CD4-positive, alpha-beta memory T cell (primary cell): ENCODE data around the gene SLC41A3. TPM values are rescaled to one million over a fixed set of nuclear protein-coding genes. Genes with fewer than 3 reads are reported as not detected.

Source experiments
- CTCF ChIA-PET: fragments of 350-600 bp; sonication (Branson Sonifier 250); formaldehyde crosslinking; loops from one replicate; lab custom pipeline; 2021; ENCODE audit warnings: inconsistent platforms; ENCODE audit not compliant: partially characterized antibody; lab: Charles Lee
- POLR2A ChIA-PET: fragments of 350-600 bp; sonication (Branson Sonifier 250); formaldehyde crosslinking; loops from one replicate; lab custom pipeline; 2021; ENCODE audit not compliant: partially characterized antibody; lab: Charles Lee
- DNase-seq, 5 donors: peaks; one replicate each; pipeline versions ENCODE4 v3.0.0 to v3.0.0-alpha.2; 2020 to 2022; ENCODE audit warnings: mixed read lengths in 1 of 5
- H3K27ac ChIP-seq: one replicate; pipeline ENCODE4 v1.7.0; 2013; ENCODE audit warnings: low read depth, low read length
- H3K27me3 ChIP-seq: 2 replicates; pipeline ENCODE4 v1.7.0; 2013; ENCODE audit warnings: mild to moderate bottlenecking, low read length, moderate library complexity; ENCODE audit not compliant: insufficient read depth
- H3K36me3 ChIP-seq: 2 replicates; pipeline ENCODE4 v1.7.0; 2013; ENCODE audit warnings: mild to moderate bottlenecking, low read length, moderate library complexity; ENCODE audit not compliant: insufficient read depth
- H3K4me1 ChIP-seq: 2 replicates; pipeline ENCODE4 v1.7.0; 2013; ENCODE audit warnings: mild to moderate bottlenecking, low read length, moderate library complexity; ENCODE audit not compliant: insufficient read depth
- H3K4me3 ChIP-seq, 2 donors: one replicate each; pipeline ENCODE4 v1.7.0; 2013; ENCODE audit warnings: low read length in 2 of 2, mild to moderate bottlenecking in 1 of 2
- H3K9me3 ChIP-seq, 2 donors: one replicate each; pipeline ENCODE4 v1.7.0; 2013; ENCODE audit warnings: low read length in 2 of 2, control low read depth in 1 of 2; ENCODE audit not compliant: control insufficient read depth in 1 of 2
- H3K27ac Mint-ChIP-seq, 7 donors: one replicate each; pipeline ENCODE4 v1.8.0; 2020 to 2021; ENCODE audit warnings: mixed read lengths in 7 of 7, mild to moderate bottlenecking in 6 of 7, inconsistent platforms in 3 of 7, moderate library complexity in 3 of 7
- H3K27me3 Mint-ChIP-seq, 2 donors: one replicate each; pipeline ENCODE4 v1.8.0; 2020 to 2021; ENCODE audit warnings: mixed read lengths in 2 of 2
- H3K36me3 Mint-ChIP-seq, 2 donors: one replicate each; pipeline ENCODE4 v1.8.0; 2020 to 2021; ENCODE audit warnings: mixed read lengths in 2 of 2, inconsistent platforms in 1 of 2, mild to moderate bottlenecking in 1 of 2
- H3K4me1 Mint-ChIP-seq, 4 donors: one replicate each; pipeline ENCODE4 v1.8.0; 2020 to 2021; ENCODE audit warnings: mixed read lengths in 4 of 4, mild to moderate bottlenecking in 1 of 4
- H3K4me3 Mint-ChIP-seq, 8 donors: one replicate each; pipeline ENCODE4 v1.8.0; 2020 to 2021; ENCODE audit warnings: mixed read lengths in 8 of 8, mild to moderate bottlenecking in 7 of 8, moderate library complexity in 6 of 8, inconsistent platforms in 3 of 8
- H3K9me3 Mint-ChIP-seq, 8 donors: one replicate each; pipeline ENCODE4 v1.8.0; 2020 to 2021; ENCODE audit warnings: mixed read lengths in 8 of 8, mild to moderate bottlenecking in 5 of 8, inconsistent platforms in 3 of 8, moderate library complexity in 1 of 8
- intact Hi-C: fragments of 100-400 bp; cut with micrococcal nuclease; formaldehyde crosslinking; loops from one replicate; pipeline ENCODE4 v1.15.1; 2023
- polyA plus RNA-seq, 2 donors: library from polyadenylated mRNA; unstranded; fragments of 300-500 nt; fragmentation: Illumina TruSeq; gene quantifications; one replicate each; pipeline ENCODE4 v1.2.3, GENCODE V29; 2021
- total RNA-seq, 2 experiments: library from RNA; stranded (reverse); gene quantifications; one replicate each; pipeline ENCODE4 v1.2.3, GENCODE V29; 2021

The SLC41A3 gene
- total and polyA plus RNA-seq, 4 experiments from 2014 or later = 22.5 to 41.2 (median 32.8) TPM

DNA sequence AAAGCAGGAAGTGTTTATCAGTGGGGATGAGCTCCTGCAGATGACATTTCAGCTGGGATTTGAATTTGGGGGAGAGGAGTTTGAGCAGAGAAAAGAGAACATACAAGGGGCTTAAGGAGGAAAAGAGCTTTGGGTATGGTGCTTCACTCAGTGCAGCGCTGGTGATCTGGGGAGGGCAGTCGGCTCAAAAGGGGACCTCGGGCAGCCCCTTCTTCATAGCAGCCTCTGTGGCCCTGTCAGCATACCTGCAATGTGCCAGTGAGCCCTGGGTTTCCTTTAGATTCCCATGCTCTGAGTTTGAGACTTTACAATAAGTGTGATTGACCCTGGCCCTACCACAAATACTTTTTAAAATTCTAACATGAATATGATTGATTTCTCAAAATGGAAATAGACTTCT is 74.7 kb downstream of the SLC41A3 start:
- no peak for DNase-seq
- ChIA-PET POLR2A (no interaction called here), CTCF (no interaction called here)
- H3K9me3 ChIP-seq = no peaks in the 10 kb centered on the region
- no peaks in the 10 kb centered on the region for H3K4me1 ChIP-seq
- peaks cover 28% of the 10 kb centered on the region for H3K36me3 ChIP-seq
- no peak overlapping the region for H3K4me3 Mint-ChIP-seq
- no peaks in the 10 kb centered on the region for H3K27me3 Mint-ChIP-seq
- peaks cover 0 to 2% (median 0%) of the 10 kb centered on the region in 4 donors for H3K4me1 Mint-ChIP-seq
- peak overlapping the region in 3 of 7 donors; percentile 11 to 44 (median 23) for H3K27ac Mint-ChIP-seq
- no peaks in the 10 kb centered on the region for H3K27me3 ChIP-seq
- peaks cover 0 to 4% (median 0%) of the 10 kb centered on the region in 8 donors for H3K9me3 Mint-ChIP-seq
- H3K27ac ChIP-seq = no peak overlapping the region
- peaks cover 80 to 85% of the 10 kb centered on the region in 2 donors for H3K36me3 Mint-ChIP-seq
- H3K4me3 ChIP-seq = no peak overlapping the region
- intact Hi-C loops = no loop called here

DNA sequence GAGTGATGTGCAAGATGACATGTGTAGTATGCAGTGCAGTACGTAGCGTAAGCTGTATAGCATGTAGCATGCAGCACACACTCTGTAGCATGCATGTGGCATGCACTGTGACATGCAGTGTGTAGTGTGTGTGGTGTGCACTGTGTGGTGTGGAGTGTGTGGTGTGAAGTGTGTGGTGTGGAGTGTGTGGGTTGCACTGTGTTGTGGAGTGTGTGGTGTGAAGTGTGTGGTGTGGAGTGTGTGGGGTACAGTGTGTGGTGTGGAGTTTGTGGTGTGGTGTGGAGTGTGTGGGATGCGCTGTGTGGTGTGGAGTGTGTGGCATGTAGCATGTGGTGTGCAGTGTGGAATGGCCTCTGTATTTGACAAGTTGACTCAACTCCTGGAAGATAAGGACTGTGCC is 75.7 kb downstream of the SLC41A3 start:
- Histone ChIP-seq H3K4me3 (no peak overlapping the region), H3K9me3 (no peaks in the 10 kb centered on the region), H3K36me3 (peaks cover 24% of the 10 kb centered on the region), H3K27me3 (no peaks in the 10 kb centered on the region), H3K4me1 (no peaks in the 10 kb centered on the region), H3K27ac (no peak overlapping the region)
- intact Hi-C loops = no loop called here
- Mint-ChIP-seq H3K9me3 (peaks cover 0 to 8% (median 0%) of the 10 kb centered on the region in 8 donors), H3K36me3 (peaks cover 70 to 76% of the 10 kb centered on the region in 2 donors), H3K4me3 (no peak overlapping the region), H3K27me3 (no peaks in the 10 kb centered on the region), H3K4me1 (peaks cover 0 to 2% (median 0%) of the 10 kb centered on the region in 4 donors), H3K27ac (no peak overlapping the region)
- DNase-seq = no peak
- ChIA-PET POLR2A (no interaction called here), CTCF (no interaction called here)

DNA sequence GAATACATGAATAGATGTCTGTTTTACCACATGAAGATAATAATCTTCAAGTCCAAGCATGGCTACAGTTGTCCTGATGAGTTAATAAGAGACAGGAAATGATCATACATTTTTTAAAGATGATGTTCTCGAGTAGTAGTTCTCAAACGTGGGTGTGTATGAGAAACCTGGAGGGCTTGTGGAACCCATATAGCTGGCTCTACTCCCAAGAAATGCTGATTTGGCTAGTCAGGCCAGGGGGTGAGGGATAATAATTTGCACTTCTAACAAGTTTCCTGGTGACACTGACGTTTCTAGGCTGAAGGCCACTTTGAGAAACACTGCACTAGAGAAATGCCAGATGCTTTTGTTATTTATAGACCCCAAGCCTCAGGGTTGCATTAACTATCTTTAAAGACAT is 78.0 kb downstream of the SLC41A3 start:
- Histone ChIP-seq H3K9me3 (no peaks in the 10 kb centered on the region), H3K36me3 (peaks cover 24% of the 10 kb centered on the region), H3K4me1 (no peaks in the 10 kb centered on the region), H3K27ac (no peak overlapping the region), H3K4me3 (no peak overlapping the region), H3K27me3 (no peaks in the 10 kb centered on the region)
- H3K4me1 Mint-ChIP-seq = peaks cover 0 to 2% (median 0%) of the 10 kb centered on the region in 4 donors
- H3K36me3 Mint-ChIP-seq = peaks cover 50 to 53% of the 10 kb centered on the region in 2 donors
- no peak overlapping the region for H3K4me3 Mint-ChIP-seq
- ChIA-PET POLR2A (no interaction called here), CTCF (no interaction called here)
- H3K9me3 Mint-ChIP-seq = peaks cover 0 to 28% (median 17%) of the 10 kb centered on the region in 8 donors
- no peaks in the 10 kb centered on the region for H3K27me3 Mint-ChIP-seq
- intact Hi-C loops = no loop called here
- DNase-seq = no peak
- no peak overlapping the region for H3K27ac Mint-ChIP-seq

DNA sequence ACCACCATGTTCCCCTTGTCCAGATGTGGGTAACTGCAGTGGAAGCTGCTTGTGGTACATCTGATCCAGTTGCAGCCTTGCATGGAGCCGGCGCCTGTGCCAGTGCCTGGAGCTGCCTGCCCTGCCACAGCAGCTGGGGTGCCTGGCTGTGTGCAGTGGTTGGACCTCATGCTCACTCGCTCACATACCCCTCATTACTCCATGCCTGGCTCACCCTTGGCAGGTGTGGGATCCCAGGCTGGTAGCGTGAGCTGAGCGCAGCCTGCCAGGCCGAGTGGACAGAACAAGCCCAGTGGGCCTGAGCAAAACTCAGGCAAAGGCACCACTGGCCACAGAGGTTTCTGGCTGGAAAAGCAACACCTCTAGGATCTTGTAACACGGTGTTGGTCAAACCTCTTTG is 79.2 kb downstream of the SLC41A3 start:
- no peak overlapping the region for H3K4me3 Mint-ChIP-seq
- H3K36me3 ChIP-seq = peaks cover 19% of the 10 kb centered on the region
- intact Hi-C loops = no loop called here
- H3K9me3 ChIP-seq = no peaks in the 10 kb centered on the region
- H3K4me3 ChIP-seq = no peak overlapping the region
- peaks cover 44 to 45% of the 10 kb centered on the region in 2 donors for H3K36me3 Mint-ChIP-seq
- no peaks in the 10 kb centered on the region for H3K27me3 ChIP-seq
- POLR2A ChIA-PET = no interaction called here
- no peaks in the 10 kb centered on the region for H3K27me3 Mint-ChIP-seq
- H3K27ac Mint-ChIP-seq = no peak overlapping the region
- H3K4me1 ChIP-seq = no peaks in the 10 kb centered on the region
- no peak overlapping the region for H3K27ac ChIP-seq
- H3K4me1 Mint-ChIP-seq = peaks cover 0 to 2% (median 0%) of the 10 kb centered on the region in 4 donors
- DNase-seq = no peak
- peaks cover 0 to 39% (median 28%) of the 10 kb centered on the region in 8 donors for H3K9me3 Mint-ChIP-seq
- CTCF ChIA-PET = interaction anchor here (1.2 kb wide), 1 partner anchor 11 kb away, joined by 3 read pairs; no protein-coding TSS in a partner anchor

DNA sequence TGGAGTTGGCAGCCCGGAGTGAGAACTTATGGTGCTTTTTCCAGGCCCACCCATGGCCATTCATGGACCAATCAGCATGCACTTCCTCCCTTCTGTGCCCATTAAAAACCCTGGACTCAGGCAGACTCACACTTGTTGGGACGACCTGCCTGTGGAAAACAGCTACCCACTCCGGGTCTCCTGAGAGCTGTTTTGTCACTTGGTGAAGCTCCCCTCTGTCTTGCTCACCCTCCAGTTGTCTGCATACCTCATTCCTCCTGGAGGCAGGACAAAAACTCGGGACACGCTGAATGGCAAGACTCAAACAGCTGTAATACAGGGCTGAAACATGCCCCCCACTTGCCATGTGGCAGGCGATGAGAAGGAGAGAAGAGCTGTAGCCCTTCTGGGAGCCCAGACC is 79.7 kb downstream of the SLC41A3 start:
- H3K9me3 Mint-ChIP-seq = peaks cover 0 to 44% (median 31%) of the 10 kb centered on the region in 8 donors
- Histone ChIP-seq H3K4me1 (no peaks in the 10 kb centered on the region), H3K4me3 (no peak overlapping the region), H3K27ac (no peak overlapping the region), H3K9me3 (no peaks in the 10 kb centered on the region), H3K36me3 (peaks cover 19% of the 10 kb centered on the region), H3K27me3 (no peaks in the 10 kb centered on the region)
- peaks cover 0 to 2% of the 10 kb centered on the region in 2 donors for H3K27me3 Mint-ChIP-seq
- no peak overlapping the region for H3K27ac Mint-ChIP-seq
- H3K4me3 Mint-ChIP-seq = no peak overlapping the region
- intact Hi-C loops = no loop called here
- DNase-seq = no peak
- ChIA-PET CTCF (interaction anchor here (1.2 kb wide), 1 partner anchor 11 kb away, joined by 3 read pairs; no protein-coding TSS in a partner anchor), POLR2A (no interaction called here)
- H3K4me1 Mint-ChIP-seq = peaks cover 0 to 2% (median 0%) of the 10 kb centered on the region in 4 donors
- H3K36me3 Mint-ChIP-seq = peaks cover 40 to 41% of the 10 kb centered on the region in 2 donors

DNA sequence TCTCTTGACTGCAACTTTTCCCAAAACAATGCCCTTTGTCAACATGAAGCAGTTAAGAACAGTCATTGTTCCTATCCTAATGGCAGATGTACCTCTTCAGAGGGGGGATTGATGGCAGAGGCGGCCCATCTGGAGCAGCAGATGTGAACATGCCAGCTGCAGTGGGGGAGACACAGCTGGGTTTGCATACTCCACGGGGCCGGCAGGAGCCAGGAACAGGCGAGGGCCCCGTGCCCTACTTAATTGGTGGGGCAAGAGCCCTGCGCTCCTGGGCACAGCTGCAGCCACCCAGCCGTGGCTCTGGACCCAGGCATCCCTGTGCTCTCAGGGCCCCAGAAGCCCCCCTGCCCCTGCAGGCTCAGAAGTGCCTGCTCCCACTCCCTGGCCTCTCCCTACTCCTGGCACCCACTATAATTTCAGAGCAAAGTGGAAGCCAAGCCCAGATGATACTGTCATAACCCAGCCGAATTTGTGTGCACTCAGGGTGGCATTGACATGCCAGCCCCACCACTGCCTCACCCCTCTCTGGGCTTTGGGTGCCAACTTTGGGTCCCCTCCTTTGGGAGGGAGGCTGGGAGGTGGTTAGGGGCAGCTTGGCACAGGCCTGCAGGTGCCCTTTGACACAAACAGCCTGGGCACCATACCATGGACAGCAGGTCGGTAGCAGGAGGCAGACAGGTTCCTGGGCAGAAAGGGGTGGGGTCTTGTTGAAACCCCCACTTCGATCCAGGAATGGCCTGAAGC is 80.3 kb downstream of the SLC41A3 start:
- H3K27ac Mint-ChIP-seq = no peak overlapping the region
- Histone ChIP-seq H3K36me3 (peaks cover 19% of the 10 kb centered on the region), H3K27ac (no peak overlapping the region), H3K27me3 (no peaks in the 10 kb centered on the region), H3K9me3 (no peaks in the 10 kb centered on the region), H3K4me1 (no peaks in the 10 kb centered on the region), H3K4me3 (no peak overlapping the region)
- H3K4me3 Mint-ChIP-seq = no peak overlapping the region
- intact Hi-C loops = no loop called here
- peaks cover 0 to 2% of the 10 kb centered on the region in 2 donors for H3K27me3 Mint-ChIP-seq
- ChIA-PET POLR2A (no interaction called here), CTCF (no interaction called here)
- peaks cover 34 to 35% of the 10 kb centered on the region in 2 donors for H3K36me3 Mint-ChIP-seq
- peaks cover 0 to 50% (median 36%) of the 10 kb centered on the region in 8 donors for H3K9me3 Mint-ChIP-seq
- DNase-seq = no peak
- H3K4me1 Mint-ChIP-seq = peaks cover 0 to 2% (median 0%) of the 10 kb centered on the region in 4 donors

DNA sequence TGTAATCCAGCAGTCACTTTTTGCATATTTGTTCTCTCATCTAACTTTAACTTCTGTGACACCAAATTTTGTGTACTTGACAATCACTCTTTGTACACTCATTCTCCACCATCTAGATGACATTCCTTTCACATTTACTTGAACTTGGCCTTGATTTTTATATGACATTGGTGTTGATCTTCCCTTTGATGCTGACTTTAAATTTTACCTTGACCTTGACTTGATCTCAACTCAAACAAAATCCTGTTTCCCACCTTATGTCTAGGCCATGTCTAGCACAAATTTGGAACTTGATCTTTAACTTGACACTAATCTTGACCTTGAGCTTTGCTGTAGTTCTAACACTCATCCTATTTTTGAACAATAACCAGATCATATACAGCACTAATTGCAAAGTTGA is 81.7 kb downstream of the SLC41A3 start:
- peaks cover 8% of the 10 kb centered on the region for H3K36me3 ChIP-seq
- peaks cover 0 to 2% of the 10 kb centered on the region in 2 donors for H3K27me3 Mint-ChIP-seq
- CTCF ChIA-PET = no interaction called here
- peaks cover 0 to 59% (median 44%) of the 10 kb centered on the region in 8 donors for H3K9me3 Mint-ChIP-seq
- H3K27me3 ChIP-seq = no peaks in the 10 kb centered on the region
- no peak overlapping the region for H3K27ac ChIP-seq
- no peaks in the 10 kb centered on the region for H3K4me1 Mint-ChIP-seq
- POLR2A ChIA-PET = no interaction called here
- DNase-seq = no peak
- no peaks in the 10 kb centered on the region for H3K9me3 ChIP-seq
- H3K4me3 Mint-ChIP-seq = no peak overlapping the region
- H3K36me3 Mint-ChIP-seq = peaks cover 21 to 23% of the 10 kb centered on the region in 2 donors
- intact Hi-C loops = no loop called here
- H3K4me3 ChIP-seq = no peak overlapping the region
- H3K4me1 ChIP-seq = no peaks in the 10 kb centered on the region
- H3K27ac Mint-ChIP-seq = no peak overlapping the region
